HG02642 (cell line): ENCODE results near the gene HRAS.

Experiments
- ATAC-seq: cut with Tn5 transposase; IDR thresholded peaks from one replicate; pipeline ENCODE4 v1.9.1; 2021; ENCODE audit warnings: mild to moderate bottlenecking; ENCODE audit not compliant: unreplicated experiment, poor library complexity

Gene HRAS

DNA sequence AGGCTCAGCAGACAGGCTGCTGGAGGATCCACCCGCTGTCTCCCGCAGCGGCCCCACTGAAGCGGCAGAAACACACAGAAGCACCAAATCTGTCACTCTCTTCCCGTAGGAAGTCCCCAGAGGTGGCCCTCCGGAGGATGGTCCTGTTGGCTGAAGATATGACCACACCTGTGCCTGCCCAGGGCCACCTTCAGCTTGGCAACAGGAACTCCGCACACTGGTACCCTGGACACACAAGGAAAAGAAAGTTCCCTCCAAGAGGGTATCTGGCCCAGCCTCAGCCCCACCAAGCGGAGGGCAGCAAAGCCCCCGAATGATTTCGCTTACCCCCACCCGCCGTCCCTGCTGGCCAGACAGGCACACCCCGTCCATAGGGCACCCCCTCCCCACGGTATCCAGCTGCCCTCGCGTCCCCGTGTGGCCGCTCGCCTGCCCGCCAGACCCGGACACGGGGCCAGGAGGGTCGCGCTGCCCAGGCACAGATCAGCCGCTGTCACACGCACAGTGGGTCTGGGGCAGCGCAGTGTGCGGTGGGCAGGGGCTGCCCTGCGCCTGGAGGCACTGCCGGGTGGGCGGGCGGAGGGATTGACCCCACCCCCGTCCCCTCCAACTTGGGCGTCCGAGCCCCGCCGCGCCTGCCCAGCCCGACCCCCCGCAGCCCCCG lies 32.4 kb upstream of the HRAS start:
- peak; percentile 2 for ATAC-seq

DNA sequence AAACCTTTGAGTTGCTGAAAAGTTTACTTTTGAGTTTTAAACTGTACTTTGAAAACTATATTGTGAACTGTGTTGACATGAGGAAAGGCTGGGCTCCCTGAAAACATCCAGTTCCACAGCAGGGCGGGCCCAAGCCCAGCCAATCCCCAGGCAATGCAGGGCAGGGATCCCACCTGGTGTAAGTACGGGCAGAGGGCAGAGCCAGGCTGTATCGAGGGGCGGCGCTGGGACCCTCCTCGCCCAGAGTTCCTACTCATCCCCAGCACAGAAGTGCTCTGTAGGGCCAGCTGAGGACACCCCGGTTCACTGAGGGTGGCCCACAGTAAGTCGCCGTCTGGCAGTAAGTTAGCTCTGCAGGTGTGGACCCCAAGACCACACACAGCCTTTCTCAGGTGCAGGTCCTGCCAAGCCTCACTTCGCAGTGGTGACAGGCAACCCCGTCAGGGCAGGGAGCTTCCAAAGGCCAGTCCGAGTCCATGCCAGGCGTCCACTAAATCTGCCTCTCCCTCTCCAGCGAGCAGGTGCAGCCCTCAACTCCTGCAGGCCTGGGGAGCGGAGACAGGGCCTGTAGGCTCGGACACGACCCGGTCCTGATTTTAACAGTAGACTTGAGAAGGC lies 31.7 kb upstream of the HRAS start:
- no peak for ATAC-seq

DNA sequence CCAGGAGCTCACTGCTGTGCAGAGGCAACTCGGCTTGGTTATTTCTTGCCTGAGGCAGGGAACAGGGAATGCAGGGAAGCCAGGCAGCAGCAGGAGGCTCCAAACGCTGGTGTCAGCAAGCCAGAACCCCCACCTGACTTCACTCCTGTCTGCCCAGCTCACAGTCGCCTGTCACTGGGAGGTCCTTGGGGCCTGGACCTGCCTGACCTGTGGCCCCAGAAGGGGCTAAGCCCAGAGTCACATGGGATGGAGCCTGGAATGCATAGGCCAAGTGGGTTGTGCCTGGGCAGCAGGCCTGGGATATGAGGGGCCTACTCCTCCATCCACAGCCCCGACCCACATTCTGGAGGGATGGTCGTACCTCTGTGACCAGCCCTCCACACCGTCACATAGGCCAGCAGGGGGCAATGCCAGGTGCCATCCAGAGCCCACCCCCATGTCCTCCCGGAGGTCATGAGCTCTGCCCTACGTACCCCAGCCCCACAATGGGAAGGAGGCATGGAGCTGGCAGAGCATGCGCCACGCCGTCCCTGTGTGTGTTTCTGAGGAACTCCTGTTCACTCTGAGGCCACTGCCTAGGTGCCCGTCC lies 30.6 kb upstream of the HRAS start:
- no peak for ATAC-seq

DNA sequence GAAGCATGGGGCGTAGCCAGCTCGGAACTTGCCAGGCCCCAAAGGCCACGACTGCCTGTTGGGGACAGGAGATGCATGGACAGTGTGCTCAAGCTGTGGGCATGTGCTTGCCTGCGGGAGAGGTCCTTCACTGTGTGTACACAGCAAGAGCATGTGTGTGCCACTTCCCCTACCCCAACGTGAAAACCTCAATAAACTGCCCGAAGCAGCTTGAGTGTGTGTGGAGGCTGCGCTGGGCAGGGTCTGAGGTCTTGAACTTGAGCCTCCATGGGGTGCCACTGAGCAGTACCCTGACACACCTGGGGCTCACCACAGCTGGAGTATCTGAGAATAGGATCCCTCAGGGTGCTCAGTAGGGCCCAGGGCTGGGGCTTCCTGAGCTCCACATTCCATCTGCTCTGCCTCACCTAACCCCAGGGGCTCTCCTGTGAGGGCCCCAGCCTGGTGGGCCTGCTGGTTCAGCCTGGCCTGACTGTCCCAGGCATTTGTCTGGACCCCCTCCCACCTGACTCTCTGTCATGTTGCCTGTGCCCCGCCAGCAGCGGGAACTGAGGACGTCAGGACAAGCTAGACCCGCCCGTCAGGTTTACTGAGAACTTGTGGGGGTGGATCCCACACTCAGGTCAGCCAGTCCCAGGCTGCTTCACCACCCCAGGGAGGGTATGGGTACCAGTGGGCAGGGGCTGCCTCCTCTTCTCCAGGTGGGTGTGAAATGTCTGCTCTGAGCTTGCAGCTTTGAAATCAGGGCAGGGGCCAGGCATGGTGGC lies 28.6 kb upstream of the HRAS start:
- ATAC-seq, result no peak

DNA sequence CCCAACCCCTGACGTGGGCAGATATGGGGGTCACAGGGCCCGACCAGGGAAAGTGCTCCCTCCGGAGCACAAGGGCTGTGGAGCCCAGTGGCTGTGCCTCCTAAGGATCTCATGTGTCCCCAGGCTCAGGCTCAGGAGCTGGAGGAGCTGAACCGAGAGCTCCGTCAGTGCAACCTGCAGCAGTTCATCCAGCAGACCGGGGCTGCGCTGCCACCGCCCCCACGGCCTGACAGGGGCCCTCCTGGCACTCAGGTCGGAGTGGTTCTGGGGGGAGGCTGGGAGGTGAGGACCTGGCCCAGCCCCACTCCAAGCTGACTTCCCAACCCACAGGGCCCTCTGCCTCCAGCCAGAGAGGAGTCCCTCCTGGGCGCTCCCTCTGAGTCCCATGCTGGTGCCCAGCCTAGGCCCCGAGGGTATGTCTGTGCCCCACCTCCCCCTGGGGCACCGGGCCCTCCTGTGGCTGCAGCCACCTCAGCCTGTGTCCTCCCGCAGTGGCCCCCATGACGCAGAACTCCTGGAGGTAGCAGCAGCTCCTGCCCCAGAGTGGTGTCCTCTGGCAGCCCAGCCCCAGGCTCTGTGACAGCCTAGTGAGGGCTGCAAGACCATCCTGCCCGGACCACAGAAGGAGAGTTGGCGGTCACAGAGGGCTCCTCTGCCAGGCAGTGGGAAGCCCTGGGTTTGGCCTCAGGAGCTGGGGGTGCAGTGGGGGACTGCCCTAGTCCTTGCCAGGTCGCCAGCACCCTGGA lies 27.9 kb upstream of the HRAS start:
- no peak for ATAC-seq

DNA sequence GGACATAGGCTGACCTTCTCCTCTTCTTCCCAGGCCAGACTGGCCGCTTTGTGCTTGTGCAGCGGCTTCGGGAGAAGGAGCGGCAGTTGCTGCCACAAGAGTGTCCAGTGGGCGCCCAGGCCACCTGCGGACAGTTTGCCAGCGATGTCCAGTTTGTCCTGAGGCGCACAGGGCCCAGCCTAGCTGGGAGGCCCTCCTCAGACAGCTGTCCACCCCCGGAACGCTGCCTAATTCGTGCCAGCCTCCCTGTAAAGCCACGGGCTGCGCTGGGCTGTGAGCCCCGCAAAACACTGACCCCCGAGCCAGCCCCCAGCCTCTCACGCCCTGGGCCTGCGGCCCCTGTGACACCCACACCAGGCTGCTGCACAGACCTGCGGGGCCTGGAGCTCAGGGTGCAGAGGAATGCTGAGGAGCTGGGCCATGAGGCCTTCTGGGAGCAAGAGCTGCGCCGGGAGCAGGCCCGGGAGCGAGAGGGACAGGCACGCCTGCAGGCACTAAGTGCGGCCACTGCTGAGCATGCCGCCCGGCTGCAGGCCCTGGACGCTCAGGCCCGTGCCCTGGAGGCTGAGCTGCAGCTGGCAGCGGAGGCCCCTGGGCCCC lies 26.8 kb upstream of the HRAS start:
- ATAC-seq, result no peak

DNA sequence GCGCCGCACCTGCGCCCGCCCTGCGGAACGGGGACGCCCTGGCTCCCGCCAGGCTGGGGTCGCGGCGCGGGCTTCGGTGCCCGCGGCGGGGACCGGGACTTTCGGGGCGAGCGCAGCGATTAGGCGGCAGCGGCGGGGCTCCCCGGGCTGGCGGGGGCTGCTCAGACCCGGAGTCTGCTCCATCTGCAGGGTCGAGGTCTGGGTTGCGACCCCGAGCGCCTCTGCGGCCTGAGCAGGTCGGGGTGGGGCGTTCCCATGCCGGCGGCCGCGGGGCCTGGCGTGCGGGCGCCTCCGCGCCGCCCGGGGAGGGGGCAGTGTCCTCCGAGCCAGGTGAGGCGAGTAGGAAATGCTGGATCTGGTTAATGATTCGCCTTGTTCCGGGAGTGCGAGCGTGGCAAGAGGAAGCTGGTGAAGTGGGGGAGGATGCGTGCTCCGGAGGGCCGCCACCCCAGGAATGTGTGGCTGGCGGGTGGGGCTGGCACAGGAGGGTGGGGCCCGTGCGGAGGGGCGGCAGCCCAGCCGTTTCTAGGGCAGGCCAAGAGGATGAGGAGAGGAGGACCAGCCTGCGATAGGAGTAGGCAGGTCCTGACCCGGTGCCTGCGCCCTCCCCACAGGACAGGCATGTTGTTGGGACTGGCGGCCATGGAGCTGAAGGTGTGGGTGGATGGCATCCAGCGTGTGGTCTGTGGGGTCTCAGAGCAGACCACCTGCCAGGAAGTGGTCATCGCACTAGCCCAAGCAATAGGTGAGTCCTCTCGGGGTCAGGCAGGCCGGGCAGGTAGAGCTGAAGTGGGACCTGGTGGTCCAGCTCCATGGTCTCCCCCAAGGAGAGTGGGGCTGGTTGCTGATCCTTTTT lies 26.0 kb upstream of the HRAS start:
- peak; percentile 10 for ATAC-seq

DNA sequence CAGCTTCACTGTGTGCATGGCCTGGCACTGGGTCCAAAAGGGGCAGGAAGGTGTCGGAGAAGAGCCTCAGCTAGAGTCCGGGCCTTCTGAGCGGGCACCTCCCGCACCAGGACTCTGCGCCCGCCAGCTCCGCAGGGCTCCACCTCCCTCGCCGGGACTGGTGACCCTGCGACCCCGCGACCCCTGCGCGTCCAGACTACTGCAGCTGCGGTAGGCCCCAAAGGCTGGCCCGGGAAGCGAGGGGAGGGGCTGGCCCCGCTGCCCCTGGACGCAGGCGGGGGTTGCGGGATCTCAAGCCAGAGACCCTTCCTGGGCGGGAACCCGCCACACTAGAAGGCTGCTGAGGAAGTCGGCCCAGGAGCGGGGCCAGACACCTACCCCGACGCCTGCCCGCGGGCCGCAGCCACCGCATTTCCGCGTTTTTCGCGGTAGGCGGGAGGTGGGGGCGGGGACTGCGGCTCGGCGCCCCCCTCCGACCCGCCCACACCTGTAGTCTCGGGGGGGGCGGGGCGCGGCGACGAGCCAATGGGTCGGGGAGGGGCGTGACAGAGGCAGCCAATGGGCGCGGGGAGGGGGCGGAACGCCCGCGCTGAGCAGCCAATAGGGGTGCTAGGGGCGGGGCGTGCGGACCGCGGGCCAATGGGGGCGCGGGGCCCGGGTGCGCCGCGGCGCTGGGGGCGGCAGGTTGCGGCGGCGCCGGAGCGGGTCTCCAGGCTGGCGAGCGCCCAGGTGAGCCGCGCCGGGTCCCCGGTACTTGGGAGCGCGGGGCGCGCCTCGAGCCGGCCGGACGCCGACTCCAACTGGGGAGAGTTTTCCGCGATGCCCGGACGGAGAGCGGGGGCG lies 25.1 kb upstream of the HRAS start, which contains the start of the genes LMNTD2 and RASSF7:
LMNTD2 (minus strand) TSS at position 434 of the 843 bp plus-strand sequence; CDS start at position 412, 22 bp downstream.
RASSF7 (plus strand) TSS at position 666 of the 843 bp plus-strand sequence. CDS start 799 bp downstream, outside the sequence.
- peak; percentile 81 for ATAC-seq

DNA sequence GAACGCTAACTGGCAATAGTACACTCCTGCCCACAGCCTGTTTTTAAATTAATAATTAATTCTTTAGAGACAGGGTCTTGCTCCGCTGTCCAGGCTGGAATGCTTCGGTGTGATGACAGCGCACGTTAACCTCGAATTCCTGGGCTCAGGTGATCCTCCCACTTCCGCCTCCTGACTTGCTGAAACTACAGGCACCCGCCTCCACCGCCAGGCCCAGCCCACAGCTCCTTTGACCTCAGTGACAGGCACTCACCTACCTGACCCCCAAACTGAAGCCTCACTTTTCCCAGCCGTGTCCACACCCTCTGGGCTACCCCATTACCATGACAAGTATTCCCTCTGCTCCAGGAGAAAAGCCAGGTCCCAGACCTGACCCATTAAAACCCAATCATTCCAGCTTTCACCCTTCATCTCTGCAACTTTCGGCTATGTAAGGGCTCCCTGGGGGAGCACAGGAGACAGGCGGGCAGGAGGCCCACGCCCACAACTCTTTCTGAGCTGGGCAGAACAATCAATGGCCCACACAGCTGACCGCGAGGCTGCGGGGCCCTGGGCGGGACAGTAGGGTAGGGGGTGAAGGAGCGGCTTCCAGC lies 24.4 kb upstream of the HRAS start:
- no peak for ATAC-seq

DNA sequence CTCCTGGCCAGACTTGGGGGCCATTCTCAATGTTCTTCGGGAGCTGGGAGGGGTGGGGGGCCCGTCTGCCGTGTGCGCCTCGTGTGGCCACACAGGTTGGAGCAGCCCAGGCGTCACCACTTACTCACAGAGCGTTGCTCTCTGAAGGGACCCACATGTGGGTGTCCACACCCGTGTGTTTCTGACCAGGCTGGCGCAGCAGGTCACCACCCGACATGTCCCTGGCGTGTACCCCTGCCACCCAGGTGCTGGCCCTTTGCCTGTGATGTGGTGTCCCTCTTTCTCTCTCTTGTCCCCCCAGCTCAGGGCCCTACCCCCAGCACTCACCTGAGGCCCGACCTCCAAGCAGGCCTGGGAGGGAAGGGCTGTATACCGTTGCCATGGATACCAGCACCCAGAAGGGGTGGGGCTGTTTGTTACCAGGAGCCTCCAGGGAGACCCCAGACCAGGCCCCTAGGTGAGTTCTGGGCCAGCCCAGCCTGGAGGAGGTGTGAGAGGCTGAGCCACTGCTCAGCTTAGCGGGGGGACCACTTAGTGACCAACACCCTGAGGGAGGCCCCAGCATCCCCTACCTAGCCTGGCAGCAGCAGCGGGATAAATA lies 23.7 kb upstream of the HRAS start:
- ATAC-seq, result no peak

DNA sequence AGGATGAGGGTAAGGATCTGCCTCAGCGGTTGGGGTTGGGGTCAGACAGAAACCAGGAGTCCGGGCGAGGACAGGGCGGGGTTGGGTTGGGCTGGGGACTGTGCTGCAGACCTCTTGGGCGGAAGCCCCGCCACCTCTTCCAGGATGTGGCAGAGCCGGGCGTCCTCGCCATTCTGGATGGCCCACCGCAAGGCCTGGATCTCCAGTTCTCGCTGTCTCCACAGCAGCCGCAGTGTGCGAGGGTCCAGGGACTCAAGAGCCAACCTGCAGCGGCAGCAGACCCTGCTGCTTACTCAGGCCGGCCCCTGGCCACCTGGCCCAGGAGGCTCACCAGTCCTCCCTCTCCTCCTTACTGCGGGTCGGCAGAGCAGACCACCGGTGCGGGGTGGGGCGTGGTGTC lies 23.1 kb upstream of the HRAS start:
- no peak for ATAC-seq

DNA sequence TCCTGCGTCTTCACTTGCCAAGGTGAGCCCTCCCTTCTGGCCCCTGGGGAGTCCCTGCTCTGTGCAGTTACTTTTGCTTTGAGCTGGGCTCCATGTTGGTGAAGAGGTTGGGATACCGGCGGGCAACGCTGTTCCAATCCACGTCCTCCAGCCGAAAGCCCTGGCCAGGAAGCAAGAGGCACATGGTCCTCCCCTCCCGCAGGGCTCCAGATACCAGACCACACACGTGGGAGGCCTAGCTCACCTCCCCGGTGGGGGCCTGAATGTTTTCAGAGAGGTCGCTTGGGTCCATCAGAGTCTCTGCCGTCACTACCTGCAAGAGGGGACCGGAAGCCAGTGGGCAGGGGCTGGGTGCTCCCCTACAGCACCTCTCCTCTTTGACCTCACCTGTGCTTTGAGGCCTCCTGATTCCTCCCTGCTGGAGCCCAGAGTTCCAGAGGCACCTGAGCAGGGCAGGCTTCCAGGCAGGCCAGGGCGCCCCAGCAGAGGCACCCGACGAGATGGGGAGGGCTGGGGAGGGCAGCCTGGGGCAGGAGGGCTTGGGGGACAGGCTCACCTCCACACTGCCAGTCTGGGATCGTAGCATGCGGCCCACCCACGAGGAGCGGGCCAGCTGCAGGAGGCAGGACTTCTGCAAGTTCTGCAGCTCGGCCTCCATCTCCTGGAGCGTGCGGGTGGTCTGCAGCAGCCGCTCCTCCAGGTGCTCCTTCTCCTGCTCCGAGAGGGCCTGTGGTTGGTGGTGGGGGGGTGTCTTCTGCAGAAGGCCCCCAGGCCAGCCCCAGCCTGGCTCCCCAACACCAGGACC lies 22.2 kb upstream of the HRAS start:
- ATAC-seq, result no peak

DNA sequence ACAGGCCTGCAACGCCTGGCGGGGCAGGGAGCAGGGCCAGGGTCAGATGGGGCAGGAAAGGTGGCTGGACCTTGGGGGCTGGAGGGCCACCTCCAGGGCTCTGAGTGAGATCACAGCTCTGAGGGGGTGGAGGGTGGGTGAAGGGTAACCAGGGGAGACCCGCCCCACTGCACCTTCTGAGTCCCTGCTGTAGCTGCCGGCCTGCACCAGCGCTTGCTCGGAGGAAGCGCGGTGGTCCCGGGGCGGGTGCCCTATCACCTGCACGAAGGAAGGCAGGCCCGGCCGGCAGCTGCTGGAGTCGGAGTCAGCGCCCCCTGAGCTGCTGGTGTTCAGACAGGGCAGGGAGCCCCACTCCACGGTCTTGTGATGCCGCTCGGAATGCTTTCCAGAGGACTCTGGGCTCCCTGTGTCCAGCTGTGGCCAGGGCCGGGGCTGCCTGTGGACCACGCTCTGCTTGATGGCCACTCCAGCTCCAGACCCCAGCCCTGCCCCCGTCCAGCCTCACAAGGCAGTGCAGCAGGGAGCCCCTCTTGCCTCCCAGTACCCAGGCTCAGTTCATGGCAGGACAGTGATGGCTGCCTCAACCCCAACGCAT lies 21.4 kb upstream of the HRAS start:
- no peak for ATAC-seq

DNA sequence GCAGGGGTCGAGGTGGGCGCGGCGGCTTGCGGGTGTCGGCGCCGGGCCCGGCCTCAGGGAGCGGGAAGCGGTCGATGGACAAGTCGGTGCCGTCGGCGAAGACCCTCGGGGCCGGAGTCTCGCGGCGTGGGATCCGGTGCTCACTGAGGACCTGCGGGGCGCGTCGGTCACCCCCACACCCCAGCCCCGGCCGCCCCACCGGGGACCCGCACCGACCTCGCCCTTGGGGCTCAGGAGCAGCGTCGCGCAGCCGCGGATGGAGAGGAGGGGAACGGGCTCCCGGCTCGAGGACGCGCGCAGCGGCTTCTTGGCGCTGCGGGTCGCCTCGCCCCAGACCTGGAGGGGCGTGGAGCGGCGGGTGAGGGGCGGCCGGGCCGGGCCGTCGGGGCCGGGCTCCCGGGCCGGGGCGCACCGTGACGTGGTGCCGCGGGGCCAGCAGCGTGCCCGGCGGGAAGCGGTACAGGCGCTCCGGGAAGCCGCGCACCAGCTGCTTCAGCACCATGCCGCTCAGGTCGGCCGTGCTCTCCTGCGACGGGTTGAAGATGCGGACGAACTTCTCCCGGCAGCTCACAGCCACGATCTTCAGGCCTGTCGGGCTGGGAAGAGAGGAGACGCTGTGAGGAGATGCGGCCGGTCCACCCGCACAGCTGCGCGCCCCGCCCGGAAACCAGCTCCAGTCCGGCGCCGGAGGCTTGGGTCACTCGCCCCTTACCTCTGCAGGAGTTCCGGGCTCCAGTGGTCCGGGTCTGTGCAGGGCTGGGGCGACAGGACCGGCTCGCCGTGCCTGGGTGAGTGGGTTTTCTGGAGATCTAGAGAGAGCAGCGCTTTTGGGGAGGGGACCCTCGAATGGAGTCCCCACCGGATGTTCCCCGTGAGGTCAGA lies 20.6 kb upstream of the HRAS start:
- no peak for ATAC-seq

DNA sequence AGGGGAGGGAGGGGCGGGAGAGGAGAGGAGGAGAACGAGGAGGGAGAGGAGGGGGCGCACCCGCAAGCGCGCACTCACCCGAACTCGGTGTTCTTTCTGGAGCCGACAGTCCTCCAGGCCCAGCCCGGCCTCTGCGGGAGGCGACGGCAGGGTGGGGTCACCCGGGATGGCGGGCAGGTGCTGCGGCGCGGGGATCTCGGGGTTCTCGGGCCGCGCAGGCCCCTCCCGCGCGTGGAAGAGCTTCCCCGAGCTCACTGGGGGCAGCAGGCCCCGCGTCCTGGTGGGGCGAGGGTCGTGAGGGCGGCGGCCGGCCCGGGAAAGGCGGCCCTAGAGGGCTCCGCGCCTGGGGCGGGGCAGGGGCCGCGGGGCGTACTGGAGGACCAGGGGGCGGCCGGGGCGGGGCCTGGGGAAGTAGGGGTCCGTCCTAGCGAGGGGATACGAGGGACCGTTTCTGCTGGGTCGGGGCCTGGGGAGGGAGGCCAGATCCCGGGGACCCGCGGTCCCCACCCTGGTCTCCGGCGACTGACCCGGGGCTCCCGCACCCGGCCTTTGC lies 19.9 kb upstream of the HRAS start:
- no peak for ATAC-seq
